Hematopoietic multipotent progenitor cell treated with erythropoietin and hydrocortisone succinate and interleukin-3 and kit ligand, for 6 days (in vitro differentiated cells): Measurements from ENCODE around the gene WNK1.
A peak's percentile ranks its signal among the peaks of the same experiment; 100 is the strongest.

Source experiments
- DNase-seq: peaks from one replicate; pipeline ENCODE4 v3.0.0-alpha.2; 2015

Gene WNK1

DNA sequence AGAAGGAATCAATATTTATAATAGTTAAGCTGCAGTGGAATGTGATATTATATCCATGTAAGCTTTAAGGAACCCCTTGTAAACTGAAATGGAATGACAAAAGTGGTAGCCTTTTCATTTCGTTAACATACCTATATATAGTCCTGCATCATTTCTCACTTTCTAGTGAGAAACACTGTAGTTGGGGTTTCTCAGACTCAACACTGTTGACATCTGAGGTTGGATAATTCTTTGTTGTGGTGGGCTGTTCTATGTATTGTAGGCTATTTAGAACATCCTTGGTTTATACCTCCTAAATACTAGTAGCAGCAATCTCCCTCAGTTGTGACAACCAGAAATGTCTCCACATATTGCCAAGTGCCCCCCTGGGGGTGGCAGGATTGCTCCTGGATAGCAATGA, 118.0 kb downstream of the WNK1 start:
- DNase-seq = no peak

DNA sequence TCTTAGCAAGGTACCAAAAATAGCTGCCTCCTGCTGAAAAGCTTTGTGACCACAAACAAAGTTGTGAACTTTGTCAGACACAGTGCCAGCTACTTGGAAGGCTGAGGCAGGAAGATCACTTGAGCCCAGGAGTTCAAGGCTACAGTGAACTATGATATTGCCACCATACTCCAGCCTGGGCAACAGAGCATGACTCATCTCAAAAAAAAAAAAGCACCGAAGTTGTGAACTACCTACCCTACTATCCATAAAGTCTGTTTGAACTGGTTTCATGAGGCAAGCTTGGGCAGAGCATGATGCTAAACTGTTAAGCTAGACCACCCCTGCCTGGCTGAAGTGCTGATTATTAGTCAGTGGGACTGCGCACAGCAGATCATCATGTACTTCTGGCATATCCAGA, 121.6 kb downstream of the WNK1 start:
- no peak for DNase-seq

DNA sequence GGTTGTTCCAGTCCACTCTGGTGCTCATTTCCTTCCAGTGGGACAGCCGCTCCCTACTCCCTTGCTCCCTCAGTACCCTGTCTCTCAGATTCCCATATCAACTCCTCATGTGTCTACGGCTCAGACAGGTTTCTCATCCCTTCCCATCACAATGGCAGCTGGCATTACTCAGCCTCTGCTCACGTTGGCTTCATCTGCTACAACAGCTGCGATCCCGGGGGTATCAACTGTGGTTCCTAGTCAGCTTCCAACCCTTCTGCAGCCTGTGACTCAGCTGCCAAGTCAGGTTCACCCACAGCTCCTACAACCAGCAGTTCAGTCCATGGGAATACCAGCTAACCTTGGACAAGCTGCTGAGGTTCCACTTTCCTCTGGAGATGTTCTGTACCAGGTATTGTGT, 127.3 kb downstream of the WNK1 start:
- no peak for DNase-seq

DNA sequence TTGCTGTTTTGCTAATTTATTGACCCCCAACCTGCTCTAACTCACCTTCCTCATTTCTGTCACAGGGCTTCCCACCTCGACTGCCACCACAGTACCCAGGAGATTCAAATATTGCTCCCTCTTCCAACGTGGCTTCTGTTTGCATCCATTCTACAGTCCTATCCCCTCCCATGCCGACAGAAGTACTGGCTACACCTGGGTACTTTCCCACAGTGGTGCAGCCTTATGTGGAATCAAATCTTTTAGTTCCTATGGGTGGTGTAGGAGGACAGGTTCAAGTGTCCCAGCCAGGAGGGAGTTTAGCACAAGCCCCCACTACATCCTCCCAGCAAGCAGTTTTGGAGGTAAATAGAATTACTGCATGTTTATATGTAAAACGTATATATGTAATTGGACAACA, 128.3 kb downstream of the WNK1 start:
- no peak for DNase-seq

DNA sequence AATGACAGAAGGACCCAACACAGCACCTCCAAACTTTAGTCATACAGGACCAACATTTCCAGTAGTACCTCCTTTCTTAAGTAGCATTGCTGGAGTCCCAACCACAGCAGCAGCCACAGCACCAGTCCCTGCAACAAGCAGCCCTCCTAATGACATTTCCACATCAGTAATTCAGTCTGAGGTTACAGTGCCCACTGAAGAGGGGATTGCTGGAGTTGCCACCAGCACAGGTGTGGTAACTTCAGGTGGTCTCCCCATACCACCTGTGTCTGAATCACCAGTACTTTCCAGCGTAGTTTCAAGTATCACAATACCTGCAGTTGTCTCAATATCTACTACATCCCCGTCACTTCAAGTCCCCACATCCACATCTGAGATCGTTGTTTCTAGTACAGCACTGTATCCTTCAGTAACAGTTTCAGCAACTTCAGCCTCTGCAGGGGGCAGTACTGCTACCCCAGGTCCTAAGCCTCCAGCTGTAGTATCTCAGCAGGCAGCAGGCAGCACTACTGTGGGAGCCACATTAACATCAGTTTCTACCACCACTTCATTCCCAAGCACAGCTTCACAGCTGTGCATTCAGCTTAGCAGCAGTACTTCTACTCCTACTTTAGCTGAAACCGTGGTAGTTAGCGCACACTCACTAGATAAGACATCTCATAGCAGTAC, 132.5 kb downstream of the WNK1 start:
- no peak for DNase-seq

DNA sequence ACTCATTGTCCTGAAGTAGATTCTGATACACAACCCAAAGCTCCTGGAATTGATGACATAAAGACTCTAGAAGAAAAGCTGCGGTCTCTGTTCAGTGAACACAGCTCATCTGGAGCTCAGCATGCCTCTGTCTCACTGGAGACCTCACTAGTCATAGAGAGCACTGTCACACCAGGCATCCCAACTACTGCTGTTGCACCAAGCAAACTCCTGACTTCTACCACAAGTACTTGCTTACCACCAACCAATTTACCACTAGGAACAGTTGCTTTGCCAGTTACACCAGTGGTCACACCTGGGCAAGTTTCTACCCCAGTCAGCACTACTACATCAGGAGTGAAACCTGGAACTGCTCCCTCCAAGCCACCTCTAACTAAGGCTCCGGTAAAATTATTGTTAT, 133.3 kb downstream of the WNK1 start:
- no peak for DNase-seq

DNA sequence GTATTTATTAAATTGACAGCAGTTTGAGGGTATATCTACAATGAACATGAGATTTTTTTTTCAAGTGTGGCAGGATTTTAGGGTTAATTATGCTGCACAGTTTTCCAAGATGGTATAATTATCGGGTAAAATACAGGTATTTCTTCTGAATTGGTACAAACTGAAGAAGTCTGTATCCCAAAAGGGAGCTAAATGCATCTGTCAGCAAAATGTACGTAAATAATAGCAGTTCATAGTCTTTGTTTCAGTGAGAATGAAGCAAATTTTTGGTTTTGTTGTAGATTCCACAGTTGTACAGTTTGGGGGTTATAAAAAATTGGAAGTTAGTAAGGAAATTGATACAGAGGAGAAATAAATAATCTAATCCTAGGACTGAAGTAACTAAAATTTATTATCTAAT, 133.8 kb downstream of the WNK1 start:
- DNase-seq = no peak

DNA sequence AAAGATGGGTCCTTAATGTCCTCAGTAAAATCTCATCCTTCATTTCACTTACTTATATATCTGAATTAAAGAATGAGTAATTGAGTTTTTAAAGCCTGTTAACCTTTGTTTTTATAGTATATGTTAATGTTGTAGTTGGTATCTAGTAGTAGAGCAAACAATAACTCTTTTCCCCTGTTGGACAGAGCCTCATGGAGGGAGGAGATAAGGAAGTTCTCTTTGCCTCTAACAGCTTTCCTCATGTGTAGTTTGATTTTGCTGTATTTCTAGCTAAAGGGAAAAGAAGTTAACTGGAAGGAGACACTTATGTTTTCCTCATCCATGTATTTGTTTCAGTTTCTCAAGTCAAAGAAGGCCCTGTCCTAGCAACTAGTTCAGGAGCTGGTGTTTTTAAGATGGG, 141.8 kb downstream of the WNK1 start:
- peak; percentile 62 for DNase-seq

DNA sequence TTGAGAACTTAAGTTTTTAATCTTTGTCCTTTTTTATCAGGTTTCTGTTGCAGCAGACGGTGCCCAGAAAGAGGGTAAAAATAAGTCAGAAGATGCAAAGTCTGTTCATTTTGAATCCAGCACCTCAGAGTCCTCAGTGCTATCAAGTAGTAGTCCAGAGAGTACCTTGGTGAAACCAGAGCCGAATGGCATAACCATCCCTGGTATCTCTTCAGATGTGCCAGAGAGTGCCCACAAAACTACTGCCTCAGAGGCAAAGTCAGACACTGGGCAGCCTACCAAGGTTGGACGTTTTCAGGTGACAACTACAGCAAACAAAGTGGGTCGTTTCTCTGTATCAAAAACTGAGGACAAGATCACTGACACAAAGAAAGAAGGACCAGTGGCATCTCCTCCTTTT, 143.7 kb downstream of the WNK1 start:
- DNase-seq = no peak

DNA sequence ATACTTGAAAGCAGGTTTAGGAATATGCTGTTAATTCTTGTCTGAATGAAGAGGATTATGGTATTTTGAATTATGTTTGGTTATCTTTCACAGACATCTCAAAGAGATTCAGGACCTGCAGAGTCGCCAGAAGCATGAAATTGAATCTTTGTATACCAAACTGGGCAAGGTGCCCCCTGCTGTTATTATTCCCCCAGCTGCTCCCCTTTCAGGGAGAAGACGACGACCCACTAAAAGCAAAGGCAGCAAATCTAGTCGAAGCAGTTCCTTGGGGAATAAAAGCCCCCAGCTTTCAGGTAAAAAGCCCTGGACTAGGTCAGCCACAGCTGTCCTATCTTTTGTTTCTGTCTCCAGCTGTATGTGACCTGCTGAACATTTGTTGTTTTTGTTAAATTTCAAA, 145.0 kb downstream of the WNK1 start:
- no peak for DNase-seq

DNA sequence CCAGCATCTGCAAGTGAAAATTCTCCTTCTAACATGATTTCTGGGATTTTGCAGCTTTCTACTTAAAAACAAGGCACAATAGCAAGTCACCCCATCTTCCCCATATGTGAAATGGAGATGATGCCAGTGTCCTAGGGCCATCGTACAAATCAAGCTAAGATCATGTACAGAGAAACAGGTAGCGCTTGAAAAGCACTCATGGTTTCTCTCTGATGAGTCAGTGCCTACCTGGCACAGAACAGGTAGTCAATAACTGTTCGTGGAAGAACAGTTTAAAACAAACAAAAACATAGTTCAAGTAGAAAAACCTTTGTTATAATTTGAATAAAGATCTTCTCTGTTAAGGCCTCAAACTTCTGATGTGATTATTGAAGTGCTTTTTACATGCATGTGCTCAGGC, 150.2 kb downstream of the WNK1 start:
- DNase-seq = no peak

DNA sequence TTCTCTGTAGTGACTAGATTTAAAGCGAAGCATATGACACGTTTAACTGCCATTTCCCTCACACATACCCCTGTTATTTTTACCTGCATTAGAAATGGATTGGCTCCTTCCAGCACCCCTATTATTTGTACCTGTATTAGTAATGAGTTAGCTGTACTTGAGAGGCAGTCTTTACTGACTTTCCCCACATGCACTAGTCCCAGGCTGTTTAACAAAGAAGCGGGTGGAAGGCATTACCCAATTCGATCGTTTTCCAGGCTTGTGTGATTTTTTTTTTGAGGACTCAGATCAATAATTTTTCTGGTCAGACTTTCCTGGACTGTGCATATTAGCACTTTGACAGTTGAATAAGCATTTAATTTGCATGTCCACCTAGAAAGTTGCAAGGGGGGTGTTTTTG, 150.7 kb downstream of the WNK1 start:
- DNase-seq = no peak

DNA sequence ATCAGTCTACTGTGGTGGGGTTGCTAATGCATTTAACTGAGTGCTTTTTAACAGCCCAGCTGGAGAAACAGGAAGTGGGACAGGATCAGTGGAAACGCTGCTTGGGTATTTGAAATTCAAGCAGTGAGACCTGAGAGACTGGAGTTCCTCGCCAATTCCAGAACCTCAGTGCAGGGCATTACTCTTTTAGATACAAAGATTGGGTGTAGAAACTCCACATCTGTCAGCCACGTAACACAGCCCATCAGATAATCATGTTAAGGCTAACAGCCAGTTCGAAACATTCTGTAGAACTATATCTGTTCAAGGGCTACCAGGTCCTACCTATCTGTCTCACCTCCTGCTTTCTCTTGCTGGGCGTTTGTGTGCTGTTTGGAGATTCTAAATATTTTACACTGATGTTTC, 151.6 kb downstream of the WNK1 start:
- peak; percentile 93 for DNase-seq

DNA sequence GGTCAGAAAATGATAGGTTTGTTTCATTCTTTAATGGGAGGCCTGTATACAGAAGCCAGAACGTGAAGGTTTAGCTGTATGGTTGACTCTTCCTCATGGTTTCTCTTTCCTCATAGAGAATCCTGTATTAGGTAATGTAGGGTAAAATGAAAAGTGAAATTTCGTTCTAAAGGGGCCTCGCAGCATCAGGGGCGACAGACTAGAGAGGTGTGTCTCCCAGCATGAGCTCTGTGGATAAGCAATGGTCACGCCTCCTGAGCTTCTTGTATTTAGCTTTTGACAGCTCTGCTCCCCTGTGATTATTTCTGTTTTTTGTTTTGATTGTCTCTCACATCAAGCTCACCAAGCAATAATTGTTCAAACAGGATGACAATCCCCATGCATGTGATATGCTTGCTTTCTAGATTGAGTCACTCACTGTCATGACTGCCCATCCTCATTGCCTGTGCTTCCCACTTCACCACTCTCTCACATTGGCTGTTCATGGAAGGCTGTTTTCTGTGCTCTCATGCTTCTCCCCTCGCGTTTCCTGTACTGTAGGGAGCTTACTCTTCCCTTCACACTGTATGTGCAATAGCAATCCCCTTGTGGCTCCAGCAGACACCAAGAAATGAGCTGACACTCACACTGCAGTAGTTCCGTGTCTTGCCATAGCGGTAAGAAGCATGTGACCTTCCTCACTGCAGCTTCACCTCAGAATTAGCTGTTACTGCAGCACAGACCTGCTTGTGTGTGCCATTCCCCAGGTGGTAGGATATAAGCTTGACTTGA, 153.1 kb downstream of the WNK1 start:
- peak; percentile 87 for DNase-seq

DNA sequence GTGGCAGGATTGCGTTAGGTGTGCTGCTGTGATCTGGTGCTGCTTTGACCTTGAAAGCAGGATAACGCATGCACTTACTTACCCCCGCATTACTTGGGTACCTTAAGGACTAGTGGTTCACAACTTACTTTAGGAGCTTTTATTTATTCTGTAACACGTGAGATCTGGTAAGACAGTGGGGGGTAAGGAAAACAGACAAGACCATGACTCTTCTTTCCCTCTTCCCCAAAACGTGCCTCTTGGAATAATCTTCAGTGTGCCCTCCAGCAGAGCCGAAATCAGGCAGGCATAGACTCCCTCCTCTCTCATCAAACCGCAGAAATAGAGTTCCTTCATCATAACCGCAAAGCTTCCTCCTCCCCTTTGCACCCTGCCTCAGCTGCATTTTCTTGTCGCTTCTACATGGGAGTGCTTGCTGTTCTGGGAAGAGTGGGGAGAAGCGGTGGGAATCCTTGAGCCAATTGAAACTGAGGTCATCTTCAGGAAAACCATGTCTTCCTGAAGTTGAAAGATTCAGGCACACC, 153.7 kb downstream of the WNK1 start:
- DNase-seq = peak; percentile 41

DNA sequence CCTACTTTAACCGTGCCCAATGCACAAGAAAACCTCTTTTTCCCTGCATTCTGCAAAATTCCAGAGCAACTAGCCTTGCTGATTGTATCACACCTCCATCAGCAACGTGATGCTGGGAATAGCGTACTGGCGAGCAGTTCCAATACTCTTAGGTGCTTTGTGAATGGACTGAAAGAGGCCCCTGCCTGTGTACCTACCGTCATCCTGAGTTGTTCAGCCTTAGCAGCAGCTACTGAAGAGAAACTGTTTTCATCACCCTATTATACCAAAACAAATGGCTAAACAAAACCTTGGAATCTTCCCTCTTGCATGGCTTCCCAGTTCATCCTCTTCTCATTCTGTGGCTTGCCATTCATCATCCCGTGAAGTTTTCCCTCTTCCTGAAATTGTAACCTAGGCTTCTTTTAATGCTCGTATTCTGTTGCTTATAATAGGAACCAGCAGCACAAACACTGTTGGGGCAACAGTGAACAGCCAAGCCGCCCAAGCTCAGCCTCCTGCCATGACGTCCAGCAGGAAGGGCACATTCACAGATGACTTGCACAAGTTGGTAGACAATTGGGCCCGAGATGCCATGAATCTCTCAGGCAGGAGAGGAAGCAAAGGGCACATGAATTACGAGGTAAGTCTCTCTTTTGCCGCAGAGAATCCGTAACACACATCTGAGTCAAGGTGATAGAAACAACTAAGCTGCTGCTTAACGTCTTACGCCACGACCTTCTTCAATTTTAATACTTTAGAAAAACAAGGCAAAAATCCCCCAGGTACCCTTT, 155.2 kb downstream of the WNK1 start:
- DNase-seq = no peak

DNA sequence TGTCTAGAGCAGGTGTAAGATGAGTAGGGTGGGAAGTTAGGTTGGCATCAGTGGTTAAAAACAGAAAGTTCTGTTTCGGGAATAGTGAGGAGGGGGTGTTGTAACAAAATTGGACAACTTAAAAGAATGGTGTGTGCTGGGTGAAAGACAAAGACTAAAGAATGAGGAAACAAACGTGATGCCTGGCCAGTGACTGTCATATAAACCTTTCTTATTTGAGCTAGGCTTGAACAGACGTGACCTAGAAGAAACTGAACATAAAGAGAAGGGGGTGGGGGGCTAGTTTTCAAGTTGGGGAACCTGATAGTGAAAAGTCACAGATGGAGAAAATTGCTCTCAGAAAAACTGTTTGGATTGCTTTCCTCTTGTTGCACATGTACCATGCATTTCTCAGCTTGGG, 157.5 kb downstream of the WNK1 start:
- no peak for DNase-seq

DNA sequence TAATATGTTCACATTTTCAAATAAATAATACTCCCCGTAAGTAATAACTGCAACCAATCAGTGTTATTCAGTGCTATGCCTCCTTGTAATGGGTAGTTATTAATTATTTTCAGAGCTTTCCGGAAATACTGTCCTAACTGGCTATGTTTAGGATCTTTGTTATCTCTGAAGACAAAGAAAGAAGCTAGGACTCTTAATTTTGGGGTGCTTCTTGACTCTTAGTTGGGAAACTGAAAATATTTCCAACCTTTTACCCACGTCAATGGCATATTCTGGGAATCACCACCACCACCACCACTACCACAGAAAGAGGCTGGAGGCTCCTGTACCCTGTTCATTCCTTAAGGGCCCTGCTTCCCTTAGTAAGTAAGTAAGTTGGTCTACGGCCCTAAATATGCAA, 158.0 kb downstream of the WNK1 start:
- peak; percentile 23 for DNase-seq

DNA sequence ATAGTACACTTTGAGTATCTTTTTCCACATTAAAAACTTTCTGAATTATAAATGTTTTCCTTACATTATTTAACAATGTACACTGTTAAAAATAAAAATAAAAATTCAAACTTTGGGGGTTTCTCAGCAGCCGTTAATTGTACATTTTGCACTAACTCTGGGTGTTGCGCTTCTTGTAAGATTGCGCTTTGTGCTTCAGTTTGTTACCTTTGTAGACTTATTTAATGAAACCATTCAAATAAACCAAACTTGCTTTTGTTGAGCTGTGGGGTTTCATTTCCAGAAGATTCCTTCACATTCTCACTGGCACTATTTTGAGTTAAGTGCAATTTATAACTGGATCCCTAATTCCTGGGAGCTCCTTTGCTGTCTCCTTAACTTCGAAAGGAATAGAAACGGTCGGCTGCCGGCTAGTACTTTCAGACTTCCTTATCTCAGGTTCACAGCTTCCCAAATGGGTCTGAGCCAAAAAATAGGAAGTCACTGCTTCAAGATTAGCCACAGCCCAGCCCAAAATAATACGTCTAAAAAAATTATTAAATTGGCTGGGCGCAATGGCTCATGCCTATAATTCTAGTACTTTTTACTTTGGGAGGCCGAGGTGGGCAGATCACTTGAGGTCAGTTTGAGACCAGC, 158.9 kb downstream of the WNK1 start:
- peak; percentile 95 for DNase-seq

DNA sequence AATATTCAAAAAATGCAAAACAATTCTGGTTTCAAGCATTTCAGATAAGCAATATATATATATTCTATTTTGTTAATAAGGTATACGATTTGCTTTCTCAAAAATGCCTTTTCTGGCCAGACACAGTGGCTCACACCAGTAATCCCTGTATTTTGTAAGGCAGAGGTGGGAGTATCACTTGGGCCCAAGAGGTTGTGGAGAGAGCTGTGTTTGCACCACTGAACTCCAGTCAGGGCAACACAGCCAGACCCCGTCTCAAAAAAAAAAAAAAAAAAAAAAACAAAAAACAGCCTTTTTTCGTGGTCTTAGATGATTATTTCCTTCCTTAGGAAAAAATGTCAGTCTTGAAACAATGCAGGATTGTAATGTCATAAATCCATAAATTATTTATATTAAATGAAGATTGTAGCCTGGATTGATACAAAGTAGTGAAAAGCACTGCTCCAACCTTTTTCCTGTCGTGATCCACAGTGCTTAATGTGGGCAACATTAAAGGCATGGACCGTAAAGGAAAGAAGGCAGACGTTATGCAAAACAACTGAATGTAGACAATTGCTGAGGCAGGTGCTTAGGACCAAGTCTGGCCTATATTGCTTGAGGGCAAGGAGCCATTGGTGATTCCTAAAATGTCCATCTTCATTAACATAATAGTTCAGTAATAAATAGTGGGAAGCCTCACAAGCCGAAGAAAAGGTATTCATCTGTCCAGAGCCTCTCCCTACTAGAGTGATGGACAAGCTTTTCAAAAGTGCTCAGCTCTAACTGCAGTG, 160.3 kb downstream of the WNK1 start:
- DNase-seq = no peak

DNA sequence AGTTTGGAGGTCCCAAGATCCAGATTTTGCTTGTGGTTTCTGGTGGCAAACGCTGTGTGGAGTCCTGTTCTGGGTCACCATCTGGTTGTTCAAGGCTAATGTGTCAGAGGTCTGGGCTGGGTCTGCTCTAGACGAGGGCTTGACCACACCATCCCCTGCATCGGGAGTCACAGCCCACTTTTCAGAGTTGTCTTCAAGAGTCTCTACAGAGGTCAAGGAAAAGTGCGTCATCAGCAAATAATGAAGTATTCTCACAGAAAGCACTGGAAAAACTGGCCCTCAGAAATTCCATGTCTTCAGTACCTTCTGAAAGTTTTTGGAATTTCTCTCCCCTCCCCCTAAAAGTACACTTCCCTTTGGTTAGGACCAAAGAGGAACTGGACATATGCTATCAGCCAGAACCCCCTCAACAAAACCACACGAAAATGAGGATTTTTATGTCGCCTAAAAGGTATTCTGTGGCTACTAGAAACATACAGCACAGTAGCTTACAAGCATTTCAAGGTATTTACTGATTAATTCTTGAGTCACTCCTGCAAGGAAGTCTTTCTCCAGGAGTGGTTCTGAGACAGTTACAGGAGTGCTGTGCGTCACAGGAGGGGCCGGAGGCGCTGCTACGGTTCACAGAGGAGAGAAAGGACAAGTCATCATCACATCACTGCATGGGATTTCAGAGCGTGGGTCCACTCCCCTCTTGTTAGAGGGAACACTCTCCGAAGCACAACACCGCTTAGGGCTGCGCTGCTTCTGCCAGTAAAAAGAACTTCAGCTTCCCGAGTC, 161.7 kb downstream of the WNK1 start:
- DNase-seq = peak; percentile 17

DNA sequence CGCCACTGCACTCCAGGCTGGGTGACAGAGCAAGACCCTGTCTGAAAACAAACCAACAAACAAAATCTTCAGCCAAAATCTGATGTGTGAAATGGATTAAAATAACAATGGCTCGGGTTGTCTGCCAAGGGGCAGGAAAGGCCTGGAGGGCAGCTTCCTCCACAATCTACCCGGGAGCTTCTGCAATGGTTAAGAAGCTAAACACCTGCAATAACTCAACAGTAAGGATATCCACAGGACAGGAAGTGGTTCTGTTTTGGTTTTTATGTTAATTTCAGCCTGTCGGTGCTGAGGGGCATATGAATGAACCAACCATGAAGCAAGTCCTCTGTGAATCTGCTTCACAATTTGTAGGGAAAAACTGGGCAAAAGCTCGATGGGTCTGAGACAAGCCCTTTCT, 162.7 kb downstream of the WNK1 start:
- DNase-seq = peak; percentile 15
